DMS153 (cell line): Measurements from ENCODE around the gene DVL1.
A peak's percentile ranks its signal among the peaks of the same experiment; 100 is the strongest.
"Not testable (repeated sequence)": the region's sequence is repeated elsewhere in the genome, so short reads cannot be mapped to it uniquely, and the experiment has no call there.

Experiments
- DNase-seq: peaks from one replicate; lab custom pipeline; 2025; lab: John Stamatoyannopoulos, UW

Gene DVL1

GRCh38 chr1:1325288-1326074 is 23.7 kb downstream of the DVL1 start:
- DNase-seq = no peak

- DNase-seq = peak; percentile 90
Measured at GRCh38 chr1:1324524-1325287, 24.5 kb downstream of the DVL1 start, which contains the start of the genes CPTP and INTS11. TSS of gene CPTP (plus strand) at chr1:1324802. CDS start at chr1:1326911, 2,109 bp downstream. TSS of gene INTS11 (minus strand) at chr1:1324660. CDS start at chr1:1324608, 52 bp downstream.

GRCh38 chr1:1324084-1324523 is 25.1 kb downstream of the DVL1 start:
- DNase-seq = no peak

GRCh38 chr1:1322952-1323351 is 26.3 kb downstream of the DVL1 start:
- no peak for DNase-seq

- no peak for DNase-seq
Measured at GRCh38 chr1:1322418-1322817, 26.8 kb downstream of the DVL1 start.

GRCh38 chr1:1321477-1321876 is 27.7 kb downstream of the DVL1 start:
- no peak for DNase-seq

GRCh38 chr1:1320666-1321448 is 28.4 kb downstream of the DVL1 start:
- DNase-seq = no peak

- no peak for DNase-seq
Measured at GRCh38 chr1:1319646-1319941, 29.6 kb downstream of the DVL1 start.

GRCh38 chr1:1318777-1319645 is 30.2 kb downstream of the DVL1 start:
- no peak for DNase-seq

GRCh38 chr1:1318131-1318652 is 31.0 kb downstream of the DVL1 start:
- DNase-seq = peak; percentile 84

GRCh38 chr1:1317420-1317819 is 31.8 kb downstream of the DVL1 start:
- no peak for DNase-seq

GRCh38 chr1:1316199-1316598 is 33.0 kb downstream of the DVL1 start:
- DNase-seq = not testable (repeated sequence)

GRCh38 chr1:1315435-1315954 is 33.7 kb downstream of the DVL1 start:
- DNase-seq = no peak

GRCh38 chr1:1314678-1315335 is 34.4 kb downstream of the DVL1 start:
- DNase-seq = no peak

- DNase-seq = no peak
Measured at GRCh38 chr1:1314237-1314586, 35.0 kb downstream of the DVL1 start.

- DNase-seq = no peak
Measured at GRCh38 chr1:1313500-1314236, 35.5 kb downstream of the DVL1 start.

- DNase-seq = no peak
Measured at GRCh38 chr1:1312450-1313314, 36.5 kb downstream of the DVL1 start.

- DNase-seq = no peak
Measured at GRCh38 chr1:1311107-1312104, 37.8 kb downstream of the DVL1 start.
